IMR-90 (cell line): ENCODE results near the gene FBXO31. TPM values are rescaled to one million over a fixed set of nuclear protein-coding genes. Genes with fewer than 3 reads are reported as not detected.

Experiments used
- ATAC-seq: fragments of 200-7000 bp; cut with Tn5 transposase; 2 replicates; pipeline ENCODE4 v1.9.1; 2020; ENCODE audit warnings: low read depth, mild to moderate bottlenecking, moderate library complexity
- BruUV-seq: library from RNA; stranded (reverse); fragments of 400-500 nt; replicated peaks from 2 replicates; lab custom pipeline; 2021; lab: Mats Ljungman, UMichigan
- CTCF ChIA-PET: fragments of 300-600 bp; formaldehyde crosslinking; extraction: SDS; loops from one replicate; lab custom pipeline; 2021; ENCODE audit warnings: antibody characterized with exemption; lab: Yijun Ruan, JAX
- POLR2A ChIA-PET: fragments of 300-600 bp; sonication (Branson Sonifier 250); formaldehyde crosslinking; loops from one replicate; lab custom pipeline; 2022; ENCODE audit warnings: antibody characterized with exemption; ENCODE audit not compliant: unreplicated experiment; lab: Charles Lee
- DNase-seq: peaks from one replicate; pipeline ENCODE4 v3.0.0; 2013
- H2AFZ ChIP-seq: replicated peaks from 2 replicates; pipeline ENCODE3; 2013; ENCODE audit warnings: low read length, mild to moderate bottlenecking; ENCODE audit not compliant: poor library complexity
- H2AK5ac ChIP-seq: 2 replicates; pipeline ENCODE4 v1.6.1; 2013; ENCODE audit warnings: low read depth, low read length, inconsistent platforms
- H2AK9ac ChIP-seq: replicated peaks from 2 replicates; pipeline ENCODE3; 2013; ENCODE audit warnings: mild to moderate bottlenecking, low read depth, low read length, moderate library complexity; ENCODE audit not compliant: poor library complexity
- H2BK120ac ChIP-seq: 2 replicates; pipeline ENCODE4 v1.6.1; 2013; ENCODE audit warnings: low read depth, low read length, inconsistent platforms
- H2BK15ac ChIP-seq: 3 replicates; pipeline ENCODE4 v1.6.1; 2013; ENCODE audit warnings: low read depth, low read length, inconsistent platforms
- H2BK20ac ChIP-seq: 2 replicates; pipeline ENCODE4 v1.6.1; 2013; ENCODE audit warnings: low read depth, mild to moderate bottlenecking, inconsistent platforms, low read length, moderate library complexity
- H2BK5ac ChIP-seq: 2 replicates; pipeline ENCODE4 v1.6.1; 2013; ENCODE audit warnings: mild to moderate bottlenecking, low read depth, low read length, inconsistent platforms; ENCODE audit not compliant: poor library complexity, severe bottlenecking
- H3K14ac ChIP-seq: replicated peaks from 2 replicates; pipeline ENCODE4 v1.6.1; 2013; ENCODE audit warnings: low read depth, low read length, inconsistent platforms
- H3K18ac ChIP-seq: 2 replicates; pipeline ENCODE4 v1.6.1; 2013; ENCODE audit warnings: low read depth, low read length, control low read depth
- H3K23ac ChIP-seq: 2 replicates; pipeline ENCODE4 v1.6.1; 2013; ENCODE audit warnings: low read depth, low read length, inconsistent platforms
- H3K27ac ChIP-seq: 2 replicates; pipeline ENCODE4 v1.5.1; 2013; ENCODE audit warnings: mild to moderate bottlenecking, control low read depth, low read length; ENCODE audit not compliant: insufficient read depth
- H3K27me3 ChIP-seq: 2 replicates; pipeline ENCODE4 v1.6.1; 2013; ENCODE audit warnings: low read length; ENCODE audit not compliant: control insufficient read depth, insufficient read depth
- H3K36me3 ChIP-seq: 2 replicates; pipeline ENCODE4 v1.6.1; 2013; ENCODE audit warnings: low read length, mixed read lengths; ENCODE audit not compliant: control insufficient read depth, insufficient read depth
- H3K4ac ChIP-seq: 2 replicates; pipeline ENCODE4 v1.6.1; 2013; ENCODE audit warnings: low read depth, low read length, inconsistent platforms
- H3K4me1 ChIP-seq: 2 replicates; pipeline ENCODE4 v1.6.1; 2013; ENCODE audit warnings: low read length, mixed read lengths; ENCODE audit not compliant: control insufficient read depth, insufficient read depth
- H3K4me2 ChIP-seq: 2 replicates; pipeline ENCODE4 v1.6.1; 2013; ENCODE audit warnings: low read depth, mild to moderate bottlenecking, control low read depth, low read length, moderate library complexity
- H3K4me3 ChIP-seq: 2 replicates; pipeline ENCODE4 v1.5.1; 2013; ENCODE audit warnings: low read depth, mild to moderate bottlenecking, control low read depth, low read length, moderate library complexity; ENCODE audit not compliant: insufficient read depth
- H3K56ac ChIP-seq: 2 replicates; pipeline ENCODE4 v1.6.1; 2013; ENCODE audit warnings: low read length, inconsistent platforms; ENCODE audit not compliant: insufficient read depth; ENCODE audit errors: extremely low read depth
- H3K79me1 ChIP-seq, 2 experiments: 2 replicates each; pipeline ENCODE4 v1.6.1; 2013; ENCODE audit warnings: low read length in 2 of 2, inconsistent platforms in 1 of 2, low read depth in 1 of 2
- H3K9ac ChIP-seq: 2 replicates; pipeline ENCODE4 v1.6.1; 2013; ENCODE audit warnings: low read depth, low read length, control low read depth
- H3K9me1 ChIP-seq: 2 replicates; pipeline ENCODE4 v1.6.1; 2013; ENCODE audit warnings: low read length, inconsistent platforms; ENCODE audit not compliant: insufficient read depth
- H3K9me3 ChIP-seq: 2 replicates; pipeline ENCODE4 v1.6.1; 2013; ENCODE audit warnings: low read length; ENCODE audit not compliant: control insufficient read depth, insufficient read depth
- H4K20me1 ChIP-seq: 2 replicates; pipeline ENCODE4 v1.6.1; 2013; ENCODE audit warnings: low read length, inconsistent platforms; ENCODE audit not compliant: insufficient read depth
- H4K5ac ChIP-seq: 2 replicates; pipeline ENCODE4 v1.6.1; 2013; ENCODE audit warnings: mild to moderate bottlenecking, low read depth, low read length, control low read depth
- H4K8ac ChIP-seq, 2 experiments: 2 replicates each; pipeline ENCODE4 v1.6.1; 2013; ENCODE audit warnings: low read depth in 2 of 2, low read length in 2 of 2, control low read depth in 1 of 2, inconsistent platforms in 1 of 2
- H4K91ac ChIP-seq: 2 replicates; pipeline ENCODE4 v1.6.1; 2013; ENCODE audit warnings: low read depth, low read length, inconsistent platforms; ENCODE audit not compliant: insufficient read depth
- BHLHE40 ChIP-seq: fragments of 150-350 bp; IDR thresholded peaks from 2 replicates; pipeline ENCODE4 v1.6.1; 2016; ENCODE audit warnings: mild to moderate bottlenecking, low read depth, low read length
- CEBPB ChIP-seq: IDR thresholded peaks from 2 replicates; pipeline ENCODE4 v1.6.1; 2012; ENCODE audit warnings: low read depth, low read length, improper control_type of control experiment
- CHD1 ChIP-seq: IDR thresholded peaks from 2 replicates; pipeline ENCODE4 v1.6.1; 2012; ENCODE audit warnings: low read depth, low read length, improper control_type of control experiment
- FOS ChIP-seq: fragments of 150-350 bp; IDR thresholded peaks from 2 replicates; pipeline ENCODE4 v1.6.1; 2016; ENCODE audit warnings: low read depth, low read length
- MAFK ChIP-seq: IDR thresholded peaks from 2 replicates; pipeline ENCODE4 v1.6.1; 2012; ENCODE audit warnings: low read depth, low read length, improper control_type of control experiment
- MAZ ChIP-seq: IDR thresholded peaks from 2 replicates; pipeline ENCODE4 v1.6.1; 2012; ENCODE audit warnings: low read depth, mild to moderate bottlenecking, low read length, improper control_type of control experiment, moderate library complexity, borderline replicate concordance
- MXI1 ChIP-seq: IDR thresholded peaks from 2 replicates; pipeline ENCODE4 v1.6.1; 2012; ENCODE audit warnings: low read depth, mild to moderate bottlenecking, low read length, moderate library complexity, borderline replicate concordance
- NFE2L2 ChIP-seq: fragments of 150-350 bp; IDR thresholded peaks from 2 replicates; pipeline ENCODE4 v1.6.1; 2016; ENCODE audit warnings: low read depth, mild to moderate bottlenecking, low read length
- POLR2A ChIP-seq: IDR thresholded peaks from 2 replicates; pipeline ENCODE4 v1.6.1; 2012; ENCODE audit warnings: mild to moderate bottlenecking, low read depth, low read length
- RAD21 ChIP-seq: IDR thresholded peaks from 2 replicates; pipeline ENCODE4 v1.6.1; 2012; ENCODE audit warnings: low read length, improper control_type of control experiment
- RCOR1 ChIP-seq: IDR thresholded peaks from 2 replicates; pipeline ENCODE4 v1.6.1; 2012; ENCODE audit warnings: mild to moderate bottlenecking, low read length, improper control_type of control experiment; ENCODE audit not compliant: insufficient replicate concordance
- RFX5 ChIP-seq: IDR thresholded peaks from 2 replicates; pipeline ENCODE4 v1.8.0; 2012; ENCODE audit warnings: low read depth, mild to moderate bottlenecking, low read length, moderate library complexity
- SMC3 ChIP-seq: fragments of 150-350 bp; IDR thresholded peaks from 2 replicates; pipeline ENCODE4 v1.6.1; 2016; ENCODE audit warnings: low read depth, mild to moderate bottlenecking, antibody characterized with exemption, low read length, moderate library complexity
- WGBS, 2 experiments: methylation state at CpG; one replicate each; pipeline versions ENCODE4 v1.1.5 to v1.1.7; 2013; ENCODE audit warnings: missing lambda C conversion rate in 2 of 2; ENCODE audit not compliant: insufficient read length in 1 of 2; ENCODE audit errors: extremely low coverage in 2 of 2; 5-methylcytosine and 5-hydroxymethylcytosine counted together
- dilution Hi-C: fragments of 300-500 bp; cut with HindIII; formaldehyde crosslinking; loops from one replicate; pipeline ENCODE4 v1.14.3; 2018; ENCODE audit warnings: low sequenced_read_pairs; ENCODE audit not compliant: unreplicated experiment
- in situ Hi-C: fragments of 300-500 bp; cut with MboI; formaldehyde crosslinking; loops from 3 replicates; pipeline ENCODE4 v1.14.3; 2019; ENCODE audit warnings: low sequenced_read_pairs, inconsistent platforms, mixed read lengths
- intact Hi-C: fragments of 100-400 bp; cut with micrococcal nuclease; formaldehyde crosslinking; loops from 2 replicates; pipeline ENCODE4 v1.10.0; 2022
- polyA plus RNA-seq, 3 experiments: library from polyadenylated mRNA; depleted of rRNA; stranded (reverse); fragments of >200 nt; gene quantifications; 2 replicates each; pipeline ENCODE4 v1.2.3, GENCODE V29; 2012; ENCODE audit warnings: low replicate concordance in 1 of 3
- total RNA-seq: library from RNA; depleted of rRNA; stranded (reverse); fragments of >200 nt; gene quantifications from 2 replicates; pipeline ENCODE4 v1.2.3, GENCODE V29; 2012
- TF ChIP-seq, protein P1 (sequence below): conservative IDR thresholded peaks from 2 replicates; pipeline ENCODE4 v1.5.1; 2012; ENCODE audit warnings: mild to moderate bottlenecking, low read depth, low read length, improper control_type of control experiment
- TF ChIP-seq, protein P2 (sequence below): fragments of 150-350 bp; IDR thresholded peaks from 2 replicates; pipeline ENCODE4 v1.6.1; 2016; ENCODE audit warnings: low read depth, mild to moderate bottlenecking, low read length, moderate library complexity, borderline replicate concordance
- TF ChIP-seq, protein P3 (sequence below): fragments of 150-350 bp; IDR thresholded peaks from 2 replicates; pipeline ENCODE4 v1.6.1; 2017; ENCODE audit warnings: mild to moderate bottlenecking, antibody characterized with exemption, low read length, low read depth

The FBXO31 gene
- total and polyA plus RNA-seq, 2 of the 4 experiments (the other 2 are of a cell fraction) = 10.4 to 16.9 TPM

DNA sequence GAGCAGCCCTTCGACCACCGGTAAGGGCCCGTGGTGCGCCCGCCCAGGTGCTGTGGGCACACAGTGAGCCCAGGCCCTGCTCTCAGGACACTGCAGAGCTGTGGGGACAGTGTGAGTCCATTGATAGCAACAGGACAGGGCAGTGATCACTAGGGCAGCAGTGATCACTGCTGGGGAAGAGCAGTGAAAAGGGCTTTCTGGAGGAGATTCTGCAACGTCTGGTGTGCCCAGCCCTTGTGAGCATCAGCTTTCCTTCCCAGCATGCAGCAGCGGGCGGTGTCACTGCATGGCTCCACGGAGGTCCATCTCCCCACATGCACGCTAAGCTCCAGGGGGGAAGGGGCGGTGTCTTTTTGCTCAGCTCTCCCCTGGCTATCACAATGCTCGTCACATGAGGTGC, 40.7 kb upstream of the FBXO31 start:
- no peak overlapping the region for H3K56ac ChIP-seq
- no peaks in the 10 kb centered on the region for H3K4me1 ChIP-seq
- H2BK15ac ChIP-seq = no peak overlapping the region
- H4K91ac ChIP-seq = no peak overlapping the region
- no peak for ATAC-seq
- H3K4ac ChIP-seq = no peak overlapping the region
- ChIA-PET CTCF (no interaction called here), POLR2A (no interaction called here)
- peak overlapping the region; percentile 31 for H2AK9ac ChIP-seq
- no peak overlapping the region for H2AFZ ChIP-seq
- H2BK20ac ChIP-seq = no peak overlapping the region
- H2BK5ac ChIP-seq = no peak overlapping the region
- H3K27ac ChIP-seq = no peak overlapping the region
- intact Hi-C loops (no loop called here), dilution Hi-C loops (no loop called here), in situ Hi-C loops (loop anchor here (10.0 to 25.0 kb wide), 2 partner anchors 151 to 338 kb away; partner anchors contain the start of gene KLHDC4)
- peaks cover 11 to 56% of the 10 kb centered on the region in 2 experiments; a peak in 3 of 4 replicates for H3K79me1 ChIP-seq
- WGBS, 2 experiments = 100% methylated on average over 1 of the region's 12 CpGs; no CpG with 5 or more reads in 1 of the 2 experiments
- H3K9me3 ChIP-seq = no peaks in the 10 kb centered on the region
- H3K9me1 ChIP-seq = peaks cover 7% of the 10 kb centered on the region
- H3K36me3 ChIP-seq = peaks cover 35% of the 10 kb centered on the region
- no peak overlapping the region for H3K4me3 ChIP-seq
- H3K18ac ChIP-seq = no peak overlapping the region
- no peak for DNase-seq
- no peak overlapping the region for H2AK5ac ChIP-seq
- H4K8ac ChIP-seq = no peak overlapping the region
- H4K5ac ChIP-seq = no peak overlapping the region
- H3K9ac ChIP-seq = no peak overlapping the region
- TF ChIP-seq MAFK (no peak), MAZ (no peak), CEBPB (no peak), FOS (no peak), RAD21 (no peak), BHLHE40 (no peak), RFX5 (no peak), POLR2A (no peak), SMC3 (no peak), CHD1 (no peak), RCOR1 (no peak), NFE2L2 (no peak), MXI1 (no peak)
- TF ChIP-seq, protein P1, sequence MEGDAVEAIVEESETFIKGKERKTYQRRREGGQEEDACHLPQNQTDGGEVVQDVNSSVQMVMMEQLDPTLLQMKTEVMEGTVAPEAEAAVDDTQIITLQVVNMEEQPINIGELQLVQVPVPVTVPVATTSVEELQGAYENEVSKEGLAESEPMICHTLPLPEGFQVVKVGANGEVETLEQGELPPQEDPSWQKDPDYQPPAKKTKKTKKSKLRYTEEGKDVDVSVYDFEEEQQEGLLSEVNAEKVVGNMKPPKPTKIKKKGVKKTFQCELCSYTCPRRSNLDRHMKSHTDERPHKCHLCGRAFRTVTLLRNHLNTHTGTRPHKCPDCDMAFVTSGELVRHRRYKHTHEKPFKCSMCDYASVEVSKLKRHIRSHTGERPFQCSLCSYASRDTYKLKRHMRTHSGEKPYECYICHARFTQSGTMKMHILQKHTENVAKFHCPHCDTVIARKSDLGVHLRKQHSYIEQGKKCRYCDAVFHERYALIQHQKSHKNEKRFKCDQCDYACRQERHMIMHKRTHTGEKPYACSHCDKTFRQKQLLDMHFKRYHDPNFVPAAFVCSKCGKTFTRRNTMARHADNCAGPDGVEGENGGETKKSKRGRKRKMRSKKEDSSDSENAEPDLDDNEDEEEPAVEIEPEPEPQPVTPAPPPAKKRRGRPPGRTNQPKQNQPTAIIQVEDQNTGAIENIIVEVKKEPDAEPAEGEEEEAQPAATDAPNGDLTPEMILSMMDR = no peak
- TF ChIP-seq, protein P2, sequence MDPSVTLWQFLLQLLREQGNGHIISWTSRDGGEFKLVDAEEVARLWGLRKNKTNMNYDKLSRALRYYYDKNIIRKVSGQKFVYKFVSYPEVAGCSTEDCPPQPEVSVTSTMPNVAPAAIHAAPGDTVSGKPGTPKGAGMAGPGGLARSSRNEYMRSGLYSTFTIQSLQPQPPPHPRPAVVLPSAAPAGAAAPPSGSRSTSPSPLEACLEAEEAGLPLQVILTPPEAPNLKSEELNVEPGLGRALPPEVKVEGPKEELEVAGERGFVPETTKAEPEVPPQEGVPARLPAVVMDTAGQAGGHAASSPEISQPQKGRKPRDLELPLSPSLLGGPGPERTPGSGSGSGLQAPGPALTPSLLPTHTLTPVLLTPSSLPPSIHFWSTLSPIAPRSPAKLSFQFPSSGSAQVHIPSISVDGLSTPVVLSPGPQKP = no peak
- TF ChIP-seq, protein P3, sequence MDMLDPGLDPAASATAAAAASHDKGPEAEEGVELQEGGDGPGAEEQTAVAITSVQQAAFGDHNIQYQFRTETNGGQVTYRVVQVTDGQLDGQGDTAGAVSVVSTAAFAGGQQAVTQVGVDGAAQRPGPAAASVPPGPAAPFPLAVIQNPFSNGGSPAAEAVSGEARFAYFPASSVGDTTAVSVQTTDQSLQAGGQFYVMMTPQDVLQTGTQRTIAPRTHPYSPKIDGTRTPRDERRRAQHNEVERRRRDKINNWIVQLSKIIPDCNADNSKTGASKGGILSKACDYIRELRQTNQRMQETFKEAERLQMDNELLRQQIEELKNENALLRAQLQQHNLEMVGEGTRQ = no peak
- H2BK120ac ChIP-seq = no peak overlapping the region
- no peak overlapping the region for H3K14ac ChIP-seq
- no peak overlapping the region for H3K23ac ChIP-seq
- BruUV-seq = no TSS peak
- peaks cover 32% of the 10 kb centered on the region for H4K20me1 ChIP-seq
- no peak overlapping the region for H3K4me2 ChIP-seq
- H3K27me3 ChIP-seq = no peaks in the 10 kb centered on the region
